Stomach (tissue), 9 donors: ENCODE results near the gene LIN7A. TPM values are rescaled to one million over a fixed set of nuclear protein-coding genes. Genes with fewer than 3 reads are reported as not detected.

ENCODE experiments used
- DNase-seq, 2 donors: peaks; one replicate each; pipeline versions ENCODE4 v3.0.0 to v3.0.0-alpha.2; 2013 to 2019
- H3K27ac ChIP-seq, 5 donors: fragments of 200-600 bp in 4 of 5; sonication (generic) in 4 of 5; one replicate each; pipeline ENCODE4 v1.5.1; 2013 to 2019; ENCODE audit warnings: mild to moderate bottlenecking in 1 of 5, moderate library complexity in 1 of 5
- H3K27me3 ChIP-seq, 3 donors: fragments of 200-600 bp; sonication (generic); one replicate each; pipeline ENCODE4 v1.5.1; 2017 to 2019; ENCODE audit warnings: mixed run types in 1 of 3
- H3K36me3 ChIP-seq, 4 donors: fragments of 200-600 bp; sonication (generic); 1 replicate in 3 of 4; 2 replicates in 1 of 4; pipeline ENCODE4 v1.5.1; 2016 to 2019
- H3K4me1 ChIP-seq, 4 donors: fragments of 200-600 bp; sonication (generic); one replicate each; pipeline ENCODE4 v1.5.1; 2016 to 2019
- H3K4me3 ChIP-seq, 4 donors: fragments of 200-600 bp; sonication (generic) in 3 of 4; one replicate each; pipeline ENCODE4 v1.5.1; 2016 to 2019; ENCODE audit warnings: mild to moderate bottlenecking in 1 of 4
- H3K9me3 ChIP-seq, 4 donors: fragments of 200-600 bp; sonication (generic); one replicate each; pipeline ENCODE4 v1.5.1; 2016 to 2019
- EP300 ChIP-seq: sonication (generic); formaldehyde crosslinking; IDR thresholded peaks from one replicate; pipeline ENCODE4 v1.6.1; 2017; ENCODE audit warnings: antibody characterized with exemption
- POLR2A ChIP-seq, 4 donors: fragments of 450-650 bp; IDR thresholded peaks; one replicate each; pipeline ENCODE4 v1.6.1; 2016; ENCODE audit warnings: antibody characterized with exemption in 4 of 4, control low read depth in 2 of 4, mild to moderate bottlenecking in 1 of 4, moderate library complexity in 1 of 4
- POLR2AphosphoS5 ChIP-seq, 3 donors: sonication (generic); formaldehyde crosslinking; IDR thresholded peaks; one replicate each; pipeline ENCODE4 v1.6.1; 2016; ENCODE audit warnings: antibody characterized with exemption in 3 of 3
- WGBS, 5 donors: extraction: QIAGEN DNeasy Blood & Tissue Kit in 3 of 5; methylation state at CpG; one replicate each; pipeline versions ENCODE4 v1.1.5 to v1.1.7; 2013 to 2018; 5-methylcytosine and 5-hydroxymethylcytosine counted together
- intact Hi-C: fragments of 100-400 bp; cut with DNase I; formaldehyde crosslinking; loops from one replicate; pipeline ENCODE4 v1.15.1; 2023; ENCODE audit warnings: low total_unique reads
- polyA plus RNA-seq, 3 donors: library from polyadenylated mRNA; stranded (reverse); fragments of 200-250 nt; gene quantifications; one replicate each; pipeline ENCODE4 v1.2.3, GENCODE V29; 2013
- total RNA-seq, 5 donors: library from RNA; depleted of rRNA; stranded (reverse); fragments of >200 nt; gene quantifications; one replicate each; pipeline versions ENCODE4 v1.1.0 to v1.2.3, GENCODE V29; 2014 to 2016
- TF ChIP-seq, protein P1 (sequence below), 7 experiments: fragments of 450-650 bp in 4 of 7; fragments of 200-600 bp in 3 of 7; sonication (generic) in 3 of 7; IDR thresholded peaks; one replicate each; pipeline ENCODE4 v1.5.1; 2016 to 2019; ENCODE audit warnings: antibody characterized with exemption in 7 of 7, control low read depth in 2 of 7, mild to moderate bottlenecking in 1 of 7
- donor health status: healthy with polysubstance abuse.
- donor health status: Bipolar disorder and iron deficiency.
- donor health status: healthy.

The LIN7A gene
- total and polyA plus RNA-seq, 8 donors: 0.45 to 163 (median 2.7) TPM

DNA sequence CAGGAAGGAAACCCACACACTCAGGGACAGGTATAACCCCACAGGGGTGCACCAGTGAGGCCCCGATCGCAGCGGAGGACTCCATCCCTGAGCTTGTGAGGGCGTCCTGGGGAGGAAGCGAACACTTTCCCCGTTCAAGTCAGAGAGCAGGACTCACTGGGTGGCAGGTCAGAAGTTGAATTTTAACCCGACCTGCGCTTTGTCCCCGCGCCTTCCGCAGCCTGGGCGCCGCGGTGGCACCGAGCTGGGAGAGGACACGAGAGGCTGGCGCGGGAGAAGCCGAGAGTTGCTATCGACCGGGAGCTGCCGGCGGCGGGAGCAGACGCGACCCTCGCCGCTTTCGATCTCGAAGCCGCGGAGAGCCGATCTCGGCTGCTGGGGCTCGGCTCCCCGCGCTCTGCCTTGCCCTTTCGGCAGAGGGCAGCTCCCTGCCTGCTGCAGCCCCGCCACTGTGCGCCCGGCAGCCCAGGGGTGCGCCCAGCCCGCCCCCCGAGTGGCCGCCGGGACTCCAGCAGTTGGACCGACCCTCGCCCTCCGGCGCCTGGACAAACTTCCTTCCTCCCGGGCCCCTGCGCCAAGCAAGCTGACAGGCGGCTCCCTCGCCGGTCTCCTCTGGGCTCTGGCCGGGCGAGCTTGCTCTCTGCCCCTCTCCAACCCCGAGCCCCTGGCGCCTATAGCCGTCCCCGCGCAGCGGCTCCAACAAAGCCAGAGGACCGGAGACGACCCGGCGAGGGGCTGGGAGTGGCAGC lies 918 bp downstream of the LIN7A start:
- Histone ChIP-seq H3K9me3 (no peaks in the 10 kb centered on the region), H3K36me3 (no peaks in the 10 kb centered on the region), H3K27ac (peak overlapping the region; percentile 16 to 83 (median 81)), H3K4me1 (peaks cover 0 to 26% (median 18%) of the 10 kb centered on the region in 4 donors), H3K4me3 (peak overlapping the region; percentile 58 to 81 (median 70)), H3K27me3 (peaks cover 0 to 44% (median 22%) of the 10 kb centered on the region in 3 donors)
- WGBS, 5 donors: 0 to 3% (median 1%) methylated on average over 7 to 67 of the region's 67 CpGs
- no peak for TF ChIP-seq POLR2A (IDR thresholded peaks at IDR 0.05)
- peak; percentile 27 to 74 for DNase-seq
- intact Hi-C loops: no loop called here

DNA sequence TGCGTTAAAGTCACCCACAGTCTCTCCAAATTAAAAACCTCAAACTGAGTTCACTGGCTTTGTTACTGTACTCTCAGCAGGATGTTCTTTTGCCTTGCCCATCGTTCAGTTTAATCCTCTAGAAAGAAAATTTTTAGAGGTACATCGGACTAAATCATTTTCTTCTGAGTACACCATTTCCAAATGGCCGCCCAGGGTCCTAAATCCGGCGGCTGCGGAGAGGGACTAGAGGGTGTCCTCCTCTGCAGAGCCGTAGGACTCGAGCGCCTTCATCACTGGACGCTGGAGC lies 1.4 kb downstream of the LIN7A start:
- TF ChIP-seq EP300: no peak
- TF ChIP-seq, protein P1, sequence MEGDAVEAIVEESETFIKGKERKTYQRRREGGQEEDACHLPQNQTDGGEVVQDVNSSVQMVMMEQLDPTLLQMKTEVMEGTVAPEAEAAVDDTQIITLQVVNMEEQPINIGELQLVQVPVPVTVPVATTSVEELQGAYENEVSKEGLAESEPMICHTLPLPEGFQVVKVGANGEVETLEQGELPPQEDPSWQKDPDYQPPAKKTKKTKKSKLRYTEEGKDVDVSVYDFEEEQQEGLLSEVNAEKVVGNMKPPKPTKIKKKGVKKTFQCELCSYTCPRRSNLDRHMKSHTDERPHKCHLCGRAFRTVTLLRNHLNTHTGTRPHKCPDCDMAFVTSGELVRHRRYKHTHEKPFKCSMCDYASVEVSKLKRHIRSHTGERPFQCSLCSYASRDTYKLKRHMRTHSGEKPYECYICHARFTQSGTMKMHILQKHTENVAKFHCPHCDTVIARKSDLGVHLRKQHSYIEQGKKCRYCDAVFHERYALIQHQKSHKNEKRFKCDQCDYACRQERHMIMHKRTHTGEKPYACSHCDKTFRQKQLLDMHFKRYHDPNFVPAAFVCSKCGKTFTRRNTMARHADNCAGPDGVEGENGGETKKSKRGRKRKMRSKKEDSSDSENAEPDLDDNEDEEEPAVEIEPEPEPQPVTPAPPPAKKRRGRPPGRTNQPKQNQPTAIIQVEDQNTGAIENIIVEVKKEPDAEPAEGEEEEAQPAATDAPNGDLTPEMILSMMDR (IDR thresholded peaks at IDR 0.05): no peak
- no peak for TF ChIP-seq POLR2A (IDR thresholded peaks at IDR 0.05)
- TF ChIP-seq POLR2AphosphoS5 (IDR thresholded peaks at IDR 0.05): no peak
- H3K9me3 ChIP-seq: no peaks in the 10 kb centered on the region
- 2 to 7% (median 5%) methylated on average over 7 to 11 of the region's 11 CpGs for WGBS, 5 donors
- DNase-seq: no peak
- peak overlapping the region in 3 of 5 donors; percentile 81 to 83 (median 82) for H3K27ac ChIP-seq
- intact Hi-C loops: no loop called here
- peaks cover 0 to 44% (median 22%) of the 10 kb centered on the region in 3 donors for H3K27me3 ChIP-seq
- peaks cover 0 to 26% (median 18%) of the 10 kb centered on the region in 4 donors for H3K4me1 ChIP-seq
- no peaks in the 10 kb centered on the region for H3K36me3 ChIP-seq
- H3K4me3 ChIP-seq: peak overlapping the region; percentile 58 to 81 (median 70)

DNA sequence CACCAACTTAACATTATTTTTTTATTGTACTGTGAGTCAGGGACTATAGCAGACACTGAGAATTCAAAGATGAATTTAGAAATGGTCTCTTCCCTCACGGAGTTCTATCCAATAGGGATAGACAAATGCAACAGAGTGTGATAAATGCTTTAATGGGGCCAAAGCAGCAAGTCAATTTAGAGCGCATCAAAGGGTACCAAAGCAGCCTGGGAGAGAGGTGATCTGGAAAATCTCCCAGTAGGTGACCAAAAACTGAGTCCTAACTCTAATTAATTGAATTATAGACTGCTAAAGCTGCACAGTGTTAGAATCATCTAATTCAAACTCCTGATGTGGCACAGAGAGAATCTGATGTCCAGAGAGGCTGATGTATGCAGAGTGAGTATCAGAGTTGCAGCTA lies 2.6 kb downstream of the LIN7A start:
- Histone ChIP-seq H3K36me3 (no peaks in the 10 kb centered on the region), H3K9me3 (no peaks in the 10 kb centered on the region), H3K4me3 (no peak overlapping the region), H3K4me1 (peaks cover 0 to 26% (median 18%) of the 10 kb centered on the region in 4 donors), H3K27me3 (peaks cover 0 to 44% (median 22%) of the 10 kb centered on the region in 3 donors), H3K27ac (no peak overlapping the region)
- 82 to 91% (median 84%) methylated on average over 2 of the region's 2 CpGs for WGBS, 5 donors
- TF ChIP-seq, protein P1 (IDR thresholded peaks at IDR 0.05): no peak
- TF ChIP-seq EP300 (no peak), POLR2A (IDR thresholded peaks at IDR 0.05) (no peak)
- intact Hi-C loops: no loop called here
- no peak for DNase-seq

DNA sequence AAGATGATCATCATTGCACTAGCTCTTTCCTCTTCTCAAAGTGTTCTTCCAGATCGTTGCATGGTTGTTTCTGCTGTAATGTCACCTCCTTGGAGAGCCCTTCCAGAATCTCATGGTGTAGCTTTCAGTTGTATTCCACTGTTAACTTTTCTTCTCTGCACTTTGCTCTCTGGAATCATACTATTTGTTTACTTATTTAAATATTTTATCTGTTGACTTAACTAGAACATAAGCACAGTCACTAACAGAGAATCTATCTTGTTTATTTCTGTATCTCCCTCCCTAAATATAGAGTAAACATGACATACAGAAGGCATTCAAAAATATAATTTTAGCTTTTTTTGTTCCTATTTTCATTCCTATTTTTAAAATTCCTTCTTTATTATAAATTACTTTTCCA lies 11.8 kb downstream of the LIN7A start:
- no peak for DNase-seq
- TF ChIP-seq EP300 (no peak), POLR2A (IDR thresholded peaks at IDR 0.05) (no peak), POLR2AphosphoS5 (IDR thresholded peaks at IDR 0.05) (no peak)
- TF ChIP-seq, protein P1 (IDR thresholded peaks at IDR 0.05): no peak
- intact Hi-C loops: no loop called here
- WGBS, 5 donors: 38 to 54% (median 46%) methylated on average over 1 of the region's 1 CpG
- H3K27me3 ChIP-seq: no peaks in the 10 kb centered on the region
- H3K27ac ChIP-seq: no peak overlapping the region
- no peaks in the 10 kb centered on the region for H3K36me3 ChIP-seq
- H3K9me3 ChIP-seq: no peaks in the 10 kb centered on the region
- peaks cover 0 to 8% (median 0%) of the 10 kb centered on the region in 4 donors for H3K4me1 ChIP-seq
- H3K4me3 ChIP-seq: no peak overlapping the region

DNA sequence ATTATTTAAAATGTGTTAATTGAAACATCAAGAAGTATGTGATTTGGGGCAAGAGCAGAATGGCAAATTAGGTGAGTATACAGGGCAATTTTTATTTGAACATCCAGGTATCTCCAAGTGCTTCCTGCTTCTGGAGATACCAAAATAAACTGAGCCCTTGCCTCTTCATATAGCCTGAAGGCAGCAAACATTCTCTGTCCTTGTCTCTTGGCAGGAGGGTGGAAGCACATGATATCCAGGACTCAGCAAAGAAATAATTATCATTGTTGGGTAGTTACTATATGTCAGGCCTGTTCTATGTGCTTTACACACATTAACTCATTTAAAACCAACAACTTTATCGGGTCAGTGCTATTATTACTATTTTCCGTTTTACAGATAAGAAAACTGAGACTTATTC lies 12.5 kb downstream of the LIN7A start:
- TF ChIP-seq POLR2A (IDR thresholded peaks at IDR 0.05) (no peak), EP300 (no peak)
- H3K4me3 ChIP-seq: no peak overlapping the region
- no peak for DNase-seq
- intact Hi-C loops: no loop called here
- 54 to 84% (median 72%) methylated on average over 2 of the region's 2 CpGs for WGBS, 5 donors
- H3K27me3 ChIP-seq: no peaks in the 10 kb centered on the region
- no peak overlapping the region for H3K27ac ChIP-seq
- peaks cover 0 to 8% (median 0%) of the 10 kb centered on the region in 4 donors for H3K4me1 ChIP-seq
- H3K36me3 ChIP-seq: no peaks in the 10 kb centered on the region
- no peaks in the 10 kb centered on the region for H3K9me3 ChIP-seq
